AG09309 (cell line): ENCODE results near the gene RALGDS.

Experiments used
- DNase-seq: peaks from one replicate; pipeline ENCODE4 v3.0.0-alpha.2; 2010; ENCODE audit warnings: low read depth
- H3K4me3 ChIP-seq: 2 replicates; pipeline ENCODE4 v1.5.1; 2011; ENCODE audit warnings: mild to moderate bottlenecking, low read depth, low read length, moderate library complexity; ENCODE audit not compliant: control insufficient read depth
- CTCF ChIP-seq: IDR thresholded peaks from 2 replicates; pipeline ENCODE4 v1.5.1; 2011; ENCODE audit warnings: mild to moderate bottlenecking, low read depth, low read length, inconsistent platforms; ENCODE audit not compliant: insufficient read depth, control insufficient read depth; ENCODE audit errors: missing control alignments

The RALGDS gene

GRCh38 chr9:133128152-133128551 is 7.1 kb upstream of the RALGDS start:
- no peak for DNase-seq

DNA sequence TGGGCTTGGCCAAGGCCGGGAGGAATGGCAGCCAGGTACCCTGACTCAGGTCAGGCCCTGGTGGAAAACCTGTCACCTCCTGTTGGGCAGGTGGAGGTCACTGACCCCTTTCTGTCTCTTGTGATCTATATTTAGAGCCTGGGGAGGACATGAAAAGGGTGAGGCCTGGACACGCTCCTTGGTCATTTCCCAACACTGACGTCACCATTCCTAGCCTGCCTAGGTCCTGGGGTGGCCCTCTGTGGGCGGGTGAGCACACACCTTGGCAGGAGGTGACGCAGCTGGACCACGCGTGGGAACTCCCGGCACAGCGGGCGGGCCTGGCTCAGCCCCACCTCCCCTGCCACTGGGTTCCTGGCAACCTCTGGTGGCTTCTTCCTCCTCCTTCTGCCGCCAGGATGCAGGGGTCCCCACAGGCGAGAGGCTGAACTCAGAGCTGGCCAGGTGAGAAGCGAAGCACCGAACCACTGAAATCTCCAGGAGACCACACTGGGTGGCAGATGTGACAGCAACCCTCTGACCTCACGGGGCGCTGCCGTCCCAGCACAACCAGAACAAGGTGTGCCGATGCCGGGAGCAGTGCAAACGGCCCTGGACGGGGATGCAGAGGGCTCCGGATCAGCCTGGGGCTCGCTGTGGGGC is 6.4 kb upstream of the RALGDS start:
- DNase-seq = no peak
- TF ChIP-seq CTCF = no peak
- H3K4me3 ChIP-seq = no peak overlapping the region

More at GRCh38 chr9:133128152-133128551, 7.1 kb upstream of the RALGDS start:
- TF ChIP-seq CTCF = no peak
- H3K4me3 ChIP-seq = no peak overlapping the region

GRCh38 chr9:133126697-133127339 is 5.8 kb upstream of the RALGDS start:
- H3K4me3 ChIP-seq = no peak overlapping the region
- no peak for DNase-seq
- TF ChIP-seq CTCF = no peak

DNA sequence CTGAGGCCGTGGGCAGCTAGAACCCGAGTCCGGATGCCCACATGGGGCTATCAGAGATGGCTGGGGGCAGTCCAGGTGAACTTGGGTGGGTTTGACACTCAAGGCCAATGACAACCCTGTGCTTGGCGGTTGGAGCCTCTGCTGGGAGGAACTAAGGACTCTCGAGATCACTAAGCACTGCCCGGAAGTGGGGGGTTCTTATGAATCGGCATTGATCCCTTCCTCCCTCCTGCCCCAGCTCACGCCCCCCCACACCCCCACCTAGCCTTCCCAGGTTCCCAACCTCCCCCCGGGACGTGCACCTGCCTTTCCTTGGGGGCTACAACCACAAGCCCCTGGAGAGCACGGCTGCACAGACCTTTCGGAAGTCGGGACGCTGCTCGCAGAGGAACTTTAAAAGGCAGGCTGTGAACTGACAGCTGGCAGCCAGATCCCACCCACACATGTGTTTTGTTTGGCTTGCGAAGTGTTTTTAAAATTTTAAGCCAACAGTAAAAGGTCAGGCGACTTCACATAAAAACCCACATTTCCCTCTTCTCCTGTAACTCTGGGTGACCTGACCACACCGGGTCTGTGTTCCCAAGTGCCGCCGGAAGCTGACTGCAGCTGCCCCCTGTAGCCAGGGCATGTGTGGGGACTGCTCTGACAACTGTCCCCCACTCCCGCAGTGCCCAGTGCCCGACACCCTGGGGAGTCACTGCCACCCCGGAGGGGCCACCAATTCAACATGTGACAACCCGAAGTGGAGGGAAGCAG is 5.1 kb upstream of the RALGDS start:
- TF ChIP-seq CTCF = no peak
- no peak for DNase-seq
- peak overlapping the region; percentile 23 for H3K4me3 ChIP-seq

GRCh38 chr9:133124907-133125275 is 3.9 kb upstream of the RALGDS start:
- no peak for DNase-seq
- H3K4me3 ChIP-seq = no peak overlapping the region
- TF ChIP-seq CTCF = no peak

GRCh38 chr9:133124123-133124906 is 3.3 kb upstream of the RALGDS start:
- no peak overlapping the region for H3K4me3 ChIP-seq
- no peak for DNase-seq
- no peak for TF ChIP-seq CTCF
